HepG2 (cell line): ENCODE data around the gene PRR30.

Source experiments
- CEBPB ChIP-seq: IDR thresholded peaks from 2 replicates; pipeline ENCODE4 v1.6.1; 2011; ENCODE audit warnings: low read depth, low read length, improper control_type of control experiment, borderline replicate concordance
- MXI1 ChIP-seq: IDR thresholded peaks from 3 replicates; pipeline ENCODE4 v1.6.1; 2012; ENCODE audit warnings: low read depth, low read length, inconsistent platforms, borderline replicate concordance
- NR2C2 ChIP-seq: sonication (generic); formaldehyde crosslinking; IDR thresholded peaks from 2 replicates; pipeline ENCODE4 v1.4.0; 2020; ENCODE audit warnings: missing genetic modification reagents, mild to moderate bottlenecking, moderate library complexity, borderline replicate concordance
- SIX1 ChIP-seq: sonication (generic); formaldehyde crosslinking; IDR thresholded peaks from 2 replicates; pipeline ENCODE4 v1.4.0; 2020; ENCODE audit warnings: missing genetic modification reagents, borderline replicate concordance
- SMARCE1 ChIP-seq: fragments of 450-650 bp; IDR thresholded peaks from 2 replicates; pipeline ENCODE4 v1.6.1; 2017; ENCODE audit warnings: borderline replicate concordance
- ZNF136 ChIP-seq: sonication (generic); formaldehyde crosslinking; IDR thresholded peaks from 2 replicates; pipeline ENCODE4 v1.8.1; 2022; ENCODE audit warnings: low read depth, mild to moderate bottlenecking, moderate library complexity, missing genetic modification reagents
- ZNF644 ChIP-seq: IDR thresholded peaks from 2 replicates; pipeline ENCODE4 v1.6.1; 2016; ENCODE audit warnings: low read depth
- TF ChIP-seq, protein P1 (sequence below): sonication (generic); formaldehyde crosslinking; IDR thresholded peaks from 2 replicates; pipeline ENCODE4 v1.8.0; 2022; ENCODE audit warnings: missing genetic modification reagents, mild to moderate bottlenecking, borderline replicate concordance

DNA sequence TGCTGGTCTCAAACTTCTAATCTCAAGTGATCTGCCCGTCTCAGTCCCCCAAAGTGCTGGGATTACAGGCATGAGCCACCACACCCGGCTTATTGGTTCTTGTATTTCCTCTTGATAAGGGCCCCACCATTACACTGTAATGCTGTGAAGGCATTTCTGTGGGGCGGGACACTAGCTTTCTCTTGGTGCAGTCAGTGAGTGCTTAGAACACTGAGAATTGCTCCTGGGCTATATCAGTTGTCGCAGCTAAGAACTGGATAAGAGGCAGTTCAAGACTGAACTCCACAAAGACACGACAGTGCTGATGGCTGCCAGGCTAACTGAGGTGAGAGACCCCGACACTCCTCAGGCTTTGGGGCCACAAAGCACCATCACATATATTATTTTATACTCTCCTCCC, 50.6 kb downstream of the PRR30 start:
- TF ChIP-seq ZNF136 (CRISPR knock-in tag) (no peak), SIX1 (CRISPR knock-in tag) (no peak), MXI1 (no peak), NR2C2 (CRISPR knock-in tag) (no peak), SMARCE1 (no peak), ZNF644 (no peak), CEBPB (no peak)
- TF ChIP-seq, protein P1, sequence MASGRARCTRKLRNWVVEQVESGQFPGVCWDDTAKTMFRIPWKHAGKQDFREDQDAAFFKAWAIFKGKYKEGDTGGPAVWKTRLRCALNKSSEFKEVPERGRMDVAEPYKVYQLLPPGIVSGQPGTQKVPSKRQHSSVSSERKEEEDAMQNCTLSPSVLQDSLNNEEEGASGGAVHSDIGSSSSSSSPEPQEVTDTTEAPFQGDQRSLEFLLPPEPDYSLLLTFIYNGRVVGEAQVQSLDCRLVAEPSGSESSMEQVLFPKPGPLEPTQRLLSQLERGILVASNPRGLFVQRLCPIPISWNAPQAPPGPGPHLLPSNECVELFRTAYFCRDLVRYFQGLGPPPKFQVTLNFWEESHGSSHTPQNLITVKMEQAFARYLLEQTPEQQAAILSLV, result no peak
